Immature natural killer cell (primary cell): ENCODE measurements around the gene RCOR1. TPM values are rescaled to one million over a fixed set of nuclear protein-coding genes. Genes with fewer than 3 reads are reported as not detected.
"Not testable (repeated sequence)": the region's sequence is repeated elsewhere in the genome, so short reads cannot be mapped to it uniquely, and the experiment has no call there.

Experiments used
- DNase-seq, 3 donors: peaks; one replicate each; pipeline ENCODE4 v3.0.0; 2022; ENCODE audit warnings: mixed read lengths in 1 of 3
- H3K27ac Mint-ChIP-seq, 6 donors: one replicate each; pipeline ENCODE4 v1.8.0; 2020; ENCODE audit warnings: mixed read lengths in 6 of 6, mild to moderate bottlenecking in 5 of 6, inconsistent platforms in 4 of 6, moderate library complexity in 3 of 6
- H3K27me3 Mint-ChIP-seq, 3 donors: one replicate each; pipeline ENCODE4 v1.8.0; 2020 to 2021; ENCODE audit warnings: low read depth in 3 of 3, mild to moderate bottlenecking in 3 of 3, mixed read lengths in 3 of 3, moderate library complexity in 3 of 3, inconsistent platforms in 1 of 3
- H3K36me3 Mint-ChIP-seq, 3 donors: one replicate each; pipeline ENCODE4 v1.8.0; 2020; ENCODE audit warnings: mixed read lengths in 3 of 3, inconsistent platforms in 2 of 3, mild to moderate bottlenecking in 2 of 3
- H3K4me1 Mint-ChIP-seq, 2 donors: one replicate each; pipeline ENCODE4 v1.8.0; 2020; ENCODE audit warnings: inconsistent platforms in 2 of 2, mild to moderate bottlenecking in 2 of 2, mixed read lengths in 2 of 2, moderate library complexity in 1 of 2
- H3K4me3 Mint-ChIP-seq, 5 donors: one replicate each; pipeline ENCODE4 v1.8.0; 2020; ENCODE audit warnings: mild to moderate bottlenecking in 5 of 5, mixed read lengths in 5 of 5, inconsistent platforms in 3 of 5, moderate library complexity in 3 of 5
- H3K9me3 Mint-ChIP-seq, 6 donors: one replicate each; pipeline ENCODE4 v1.8.0; 2020; ENCODE audit warnings: mild to moderate bottlenecking in 6 of 6, mixed read lengths in 6 of 6, inconsistent platforms in 4 of 6, moderate library complexity in 3 of 6
- polyA plus RNA-seq, 3 donors: library from polyadenylated mRNA; unstranded; fragments of 300-500 nt; fragmentation: Illumina TruSeq; gene quantifications; one replicate each; pipeline ENCODE4 v1.2.3, GENCODE V29; 2021

The RCOR1 gene
- polyA plus RNA-seq, 3 donors from 2014 or later = 0.23 to 0.63 (median 0.24) TPM

DNA sequence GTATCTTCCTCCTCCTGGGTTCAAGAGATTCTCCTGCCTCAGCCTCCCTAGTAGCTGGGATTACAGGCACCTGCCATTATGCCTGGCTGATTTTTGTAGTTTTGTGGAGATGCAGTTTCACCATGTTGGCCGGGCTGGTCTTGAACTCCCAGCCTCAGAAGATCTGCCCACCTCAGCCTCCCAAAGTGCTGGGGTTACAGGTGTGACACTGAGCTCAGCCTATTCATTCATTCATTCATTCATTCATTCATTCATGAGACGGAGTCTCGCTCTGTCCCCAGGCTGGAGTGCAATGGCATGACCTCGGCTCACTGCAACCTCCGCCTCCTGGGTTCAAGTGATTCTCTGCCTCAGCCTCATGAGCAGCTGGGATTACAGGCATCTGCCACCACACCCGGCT is 47.2 kb downstream of the RCOR1 start:
- H3K27ac Mint-ChIP-seq, H3K4me3 Mint-ChIP-seq, H3K27me3 Mint-ChIP-seq, DNase-seq, H3K9me3 Mint-ChIP-seq, H3K36me3 Mint-ChIP-seq: not testable (repeated sequence)
- H3K4me1 Mint-ChIP-seq = peaks cover 23 to 48% of the 10 kb centered on the region in 2 donors

DNA sequence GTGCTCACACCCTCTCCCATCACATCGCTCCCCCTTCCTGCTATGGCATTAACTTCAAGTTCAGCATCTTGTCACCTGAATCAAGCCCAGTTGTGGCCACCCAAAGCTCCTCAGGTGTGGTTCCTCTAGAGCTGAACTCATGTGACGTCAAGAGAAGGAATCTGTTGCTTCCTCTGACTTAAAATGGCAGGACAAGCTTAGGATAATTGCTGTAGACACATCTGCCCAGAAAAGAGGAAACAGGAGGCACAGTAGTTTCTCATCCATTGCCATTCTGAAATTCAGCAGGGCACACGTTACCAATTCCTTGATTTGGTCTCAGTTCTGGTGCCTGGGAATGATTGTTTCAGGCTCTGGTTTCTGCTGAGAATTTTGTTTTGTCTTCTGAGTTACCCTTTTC is 52.1 kb downstream of the RCOR1 start:
- no peak for DNase-seq
- peaks cover 0 to 3% (median 2%) of the 10 kb centered on the region in 3 donors for H3K27me3 Mint-ChIP-seq
- H3K36me3 Mint-ChIP-seq = no peaks in the 10 kb centered on the region
- peaks cover 38 to 63% of the 10 kb centered on the region in 2 donors for H3K4me1 Mint-ChIP-seq
- H3K27ac Mint-ChIP-seq = peak overlapping the region in 2 of 6 donors; percentile 15 to 42
- no peak overlapping the region for H3K4me3 Mint-ChIP-seq
- H3K9me3 Mint-ChIP-seq = no peaks in the 10 kb centered on the region

- H3K4me3 Mint-ChIP-seq = no peak overlapping the region
These were observed 53.4 kb downstream of the RCOR1 start for GRCh38 chr14:102645746-102646440.

DNA sequence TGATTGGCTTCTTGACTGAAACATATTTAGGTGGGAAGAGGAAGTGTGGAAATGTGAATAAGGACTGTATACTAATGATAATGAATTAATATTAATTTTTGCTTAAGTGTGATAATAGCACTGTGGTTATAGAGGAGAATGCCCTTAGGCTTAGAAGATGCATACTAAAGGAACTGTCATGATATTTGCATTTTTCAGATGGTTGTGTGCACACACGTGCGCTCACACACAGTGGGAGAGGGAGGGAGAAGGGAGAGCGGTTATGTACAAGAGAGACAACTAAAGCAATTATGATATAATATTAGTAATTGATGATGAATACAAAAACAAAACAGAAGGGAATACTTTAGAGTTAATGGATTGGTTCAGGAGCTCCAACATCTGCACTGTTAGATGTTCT is 54.2 kb downstream of the RCOR1 start:
- Mint-ChIP-seq H3K27me3 (peaks cover 0 to 4% (median 2%) of the 10 kb centered on the region in 3 donors), H3K9me3 (no peaks in the 10 kb centered on the region), H3K4me3 (no peak overlapping the region), H3K36me3 (no peaks in the 10 kb centered on the region), H3K27ac (peak overlapping the region in 1 of 6 donors; percentile 9), H3K4me1 (peaks cover 39 to 62% of the 10 kb centered on the region in 2 donors)
- no peak for DNase-seq

More at GRCh38 chr14:102645746-102646440, 53.4 kb downstream of the RCOR1 start:
- Mint-ChIP-seq H3K27ac (peak overlapping the region in 4 of 6 donors; percentile 4 to 45 (median 16)), H3K36me3 (no peaks in the 10 kb centered on the region), H3K9me3 (no peaks in the 10 kb centered on the region), H3K4me1 (peaks cover 38 to 63% of the 10 kb centered on the region in 2 donors), H3K27me3 (peaks cover 0 to 4% (median 2%) of the 10 kb centered on the region in 3 donors)
- DNase-seq = no peak

DNA sequence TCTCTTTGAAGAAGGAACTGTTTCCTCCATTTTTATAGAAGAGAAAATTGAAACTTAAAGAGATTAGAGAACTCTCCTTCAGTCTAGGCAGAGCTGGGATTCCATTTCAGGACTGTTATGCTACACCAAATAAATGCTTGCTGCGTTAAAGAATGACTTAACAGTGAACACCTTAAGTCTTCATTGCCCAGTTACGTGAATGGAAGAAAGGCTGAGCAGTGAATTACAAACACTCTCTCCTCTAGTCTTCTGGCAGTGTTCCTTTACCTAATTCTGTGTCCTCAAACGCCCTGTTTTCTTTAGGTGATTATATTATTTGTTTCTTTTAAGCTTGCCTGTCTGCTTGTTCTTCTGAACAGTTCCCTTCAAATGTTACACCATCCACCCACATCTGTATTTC is 59.7 kb downstream of the RCOR1 start:
- peaks cover 0 to 2% (median 2%) of the 10 kb centered on the region in 3 donors for H3K27me3 Mint-ChIP-seq
- peaks cover 16 to 31% of the 10 kb centered on the region in 2 donors for H3K4me1 Mint-ChIP-seq
- H3K9me3 Mint-ChIP-seq = no peaks in the 10 kb centered on the region
- no peak overlapping the region for H3K4me3 Mint-ChIP-seq
- no peaks in the 10 kb centered on the region for H3K36me3 Mint-ChIP-seq
- peak overlapping the region in 2 of 6 donors; percentile 18 to 26 for H3K27ac Mint-ChIP-seq
- no peak for DNase-seq

GRCh38 chr14:102654298-102654697 is 61.8 kb downstream of the RCOR1 start:
- no peak overlapping the region for H3K4me3 Mint-ChIP-seq
- DNase-seq = no peak
- peaks cover 0 to 2% (median 2%) of the 10 kb centered on the region in 3 donors for H3K27me3 Mint-ChIP-seq
- no peaks in the 10 kb centered on the region for H3K36me3 Mint-ChIP-seq
- H3K4me1 Mint-ChIP-seq = peaks cover 13 to 22% of the 10 kb centered on the region in 2 donors
- no peaks in the 10 kb centered on the region for H3K9me3 Mint-ChIP-seq
- peak overlapping the region in 1 of 6 donors; percentile 25 for H3K27ac Mint-ChIP-seq

- Mint-ChIP-seq H3K27me3 (peaks cover 0 to 2% (median 0%) of the 10 kb centered on the region in 3 donors), H3K4me3 (no peak overlapping the region), H3K36me3 (no peaks in the 10 kb centered on the region), H3K27ac (no peak overlapping the region), H3K9me3 (no peaks in the 10 kb centered on the region), H3K4me1 (peaks cover 13 to 27% of the 10 kb centered on the region in 2 donors)
- no peak for DNase-seq
These were observed 62.7 kb downstream of the RCOR1 start for GRCh38 chr14:102655137-102655536.

- Mint-ChIP-seq H3K4me1 (peaks cover 4 to 19% of the 10 kb centered on the region in 2 donors), H3K27ac (no peak overlapping the region), H3K4me3 (no peak overlapping the region), H3K9me3 (no peaks in the 10 kb centered on the region), H3K36me3 (no peaks in the 10 kb centered on the region), H3K27me3 (no peaks in the 10 kb centered on the region)
- DNase-seq = no peak
These were observed 67.3 kb downstream of the RCOR1 start for GRCh38 chr14:102659797-102660196.

DNA sequence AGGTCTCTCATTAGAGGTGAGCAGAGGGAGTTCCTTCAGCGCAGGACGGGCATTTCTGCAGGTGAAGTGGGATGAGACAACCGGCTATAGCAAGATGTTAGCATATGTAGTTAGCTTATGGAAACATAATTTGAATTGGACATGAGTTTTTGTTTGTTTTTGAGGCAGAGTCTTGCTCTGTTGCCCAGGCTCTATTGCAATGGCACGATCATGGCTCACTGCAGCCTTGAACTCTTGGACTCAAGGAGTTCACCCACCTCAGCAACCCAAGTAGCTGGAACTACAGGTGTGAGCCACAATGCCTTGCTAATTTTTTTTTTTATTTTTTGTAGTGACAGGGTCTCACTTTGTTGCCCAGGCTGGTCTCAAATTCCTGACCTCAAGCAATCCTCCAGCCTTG is 69.2 kb downstream of the RCOR1 start:
- no peak for DNase-seq
- Mint-ChIP-seq H3K27me3 (no peaks in the 10 kb centered on the region), H3K4me1 (peaks cover 0 to 12% of the 10 kb centered on the region in 2 donors), H3K4me3 (no peak overlapping the region), H3K9me3 (no peaks in the 10 kb centered on the region), H3K27ac (no peak overlapping the region), H3K36me3 (no peaks in the 10 kb centered on the region)

GRCh38 chr14:102662636-102663430 is 70.4 kb downstream of the RCOR1 start:
- Mint-ChIP-seq H3K27me3 (no peaks in the 10 kb centered on the region), H3K36me3 (no peaks in the 10 kb centered on the region), H3K9me3 (no peaks in the 10 kb centered on the region), H3K4me3 (no peak overlapping the region), H3K4me1 (peaks cover 0 to 17% of the 10 kb centered on the region in 2 donors), H3K27ac (no peak overlapping the region)
- DNase-seq = no peak

DNA sequence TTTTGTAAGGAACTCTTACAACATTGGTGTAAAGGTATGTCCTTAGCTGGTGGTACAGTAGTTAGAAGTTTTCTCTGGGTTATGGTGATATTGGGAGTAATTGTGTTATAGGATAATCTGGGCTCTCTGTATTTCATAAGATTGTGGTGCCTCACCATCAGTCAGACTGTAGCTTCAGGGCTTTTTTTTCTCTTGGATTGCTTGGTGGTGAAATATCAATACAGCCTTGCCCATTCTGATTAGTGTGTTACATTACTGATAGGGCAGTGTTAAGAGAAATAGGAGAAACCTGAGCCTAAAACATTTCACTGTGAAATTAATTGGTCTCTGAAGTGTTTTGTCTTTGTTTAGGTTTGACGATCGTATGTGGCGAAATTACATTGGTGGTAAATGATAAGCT is 71.0 kb downstream of the RCOR1 start:
- H3K27me3 Mint-ChIP-seq = no peaks in the 10 kb centered on the region
- peaks cover 0 to 23% of the 10 kb centered on the region in 2 donors for H3K4me1 Mint-ChIP-seq
- H3K4me3 Mint-ChIP-seq = no peak overlapping the region
- H3K27ac Mint-ChIP-seq = no peak overlapping the region
- H3K9me3 Mint-ChIP-seq = no peaks in the 10 kb centered on the region
- DNase-seq = no peak
- no peaks in the 10 kb centered on the region for H3K36me3 Mint-ChIP-seq

DNA sequence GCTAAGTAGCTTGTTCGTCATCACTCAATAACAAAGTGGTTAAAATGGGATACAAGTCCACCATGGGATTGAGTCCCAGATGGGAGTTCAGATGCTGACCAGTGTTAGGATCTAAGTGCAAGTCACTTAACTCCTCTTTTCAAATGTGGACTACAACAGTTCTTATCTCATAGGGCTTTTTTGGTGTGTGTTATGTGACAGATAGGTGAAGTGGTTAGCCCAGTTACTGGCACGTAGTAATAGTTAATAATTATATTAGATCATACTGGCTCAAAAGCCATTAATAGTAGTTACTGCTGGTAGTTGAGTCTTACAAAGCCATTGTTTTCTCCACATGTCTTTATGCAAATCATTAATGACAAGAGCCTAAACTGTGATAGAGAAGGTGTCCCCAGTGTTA is 73.2 kb downstream of the RCOR1 start:
- no peak overlapping the region for H3K27ac Mint-ChIP-seq
- no peak overlapping the region for H3K4me3 Mint-ChIP-seq
- DNase-seq = no peak
- peaks cover 2 to 22% of the 10 kb centered on the region in 2 donors for H3K4me1 Mint-ChIP-seq
- no peaks in the 10 kb centered on the region for H3K36me3 Mint-ChIP-seq
- no peaks in the 10 kb centered on the region for H3K27me3 Mint-ChIP-seq
- no peaks in the 10 kb centered on the region for H3K9me3 Mint-ChIP-seq

DNA sequence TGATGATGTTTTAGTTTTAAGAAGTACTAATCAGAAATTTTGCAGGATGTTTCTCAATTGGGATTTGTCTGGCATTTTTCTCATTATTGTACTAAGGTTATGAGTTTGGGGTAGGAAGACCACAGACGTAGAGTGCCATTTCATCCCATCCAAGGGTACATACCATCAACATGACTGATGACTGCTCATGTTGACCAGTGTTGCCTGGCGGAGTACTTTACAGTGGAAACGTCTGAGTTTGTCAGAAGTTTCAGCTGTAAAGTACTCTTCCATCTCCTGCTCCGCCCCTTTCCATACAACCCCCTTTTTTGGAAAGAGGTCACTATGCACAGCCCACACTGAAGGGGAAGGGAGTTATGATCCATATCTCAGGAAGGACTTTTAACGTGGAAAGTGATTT is 74.2 kb downstream of the RCOR1 start:
- no peaks in the 10 kb centered on the region for H3K36me3 Mint-ChIP-seq
- no peak for DNase-seq
- no peak overlapping the region for H3K27ac Mint-ChIP-seq
- no peaks in the 10 kb centered on the region for H3K9me3 Mint-ChIP-seq
- H3K27me3 Mint-ChIP-seq = no peaks in the 10 kb centered on the region
- no peak overlapping the region for H3K4me3 Mint-ChIP-seq
- H3K4me1 Mint-ChIP-seq = peaks cover 2 to 22% of the 10 kb centered on the region in 2 donors

DNA sequence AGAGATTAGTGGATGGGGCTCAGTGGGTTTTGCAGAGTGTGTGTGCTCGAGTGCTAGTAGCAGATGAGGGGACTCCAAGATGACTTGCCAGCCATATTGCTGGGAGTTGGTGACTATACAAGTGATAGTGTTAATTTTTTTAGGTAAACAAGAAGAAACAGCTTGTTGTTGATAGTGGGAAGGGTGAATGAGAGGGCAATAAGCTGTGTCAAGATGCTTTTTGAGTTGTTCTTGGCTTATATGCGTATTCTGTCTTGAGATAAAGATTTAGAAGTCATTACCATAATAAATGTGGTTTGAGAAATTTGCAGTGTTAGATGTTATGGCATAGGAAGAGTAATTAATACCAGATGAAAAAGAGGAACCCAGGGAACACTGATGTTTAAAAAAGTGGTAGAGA is 75.3 kb downstream of the RCOR1 start:
- peaks cover 3 to 4% (median 4%) of the 10 kb centered on the region in 3 donors for H3K36me3 Mint-ChIP-seq
- no peak overlapping the region for H3K4me3 Mint-ChIP-seq
- no peak overlapping the region for H3K27ac Mint-ChIP-seq
- H3K9me3 Mint-ChIP-seq = peaks cover 0 to 3% (median 0%) of the 10 kb centered on the region in 6 donors
- DNase-seq = no peak
- H3K27me3 Mint-ChIP-seq = no peaks in the 10 kb centered on the region
- peaks cover 2 to 25% of the 10 kb centered on the region in 2 donors for H3K4me1 Mint-ChIP-seq
